ENCODE results near the gene PISD. TPM values are rescaled to one million over a fixed set of nuclear protein-coding genes. Genes with fewer than 3 reads are reported as not detected.

Gene PISD
- total RNA-seq, 1 donor: 37.3 TPM

- Histone ChIP-seq H3K27me3 (ENCODE audit: insufficient read depth, low read length) (no peaks in the 10 kb centered on the region), H4K20me1 (ENCODE audit: insufficient read depth, low read length) (no peaks in the 10 kb centered on the region), H3K27ac (ENCODE audit: low read depth, low read length) (no peak overlapping the region), H3K9me3 (ENCODE audit: low read depth, low read length) (no peaks in the 10 kb centered on the region), H3K4me1 (ENCODE audit: insufficient read depth, low read length) (peaks cover 4% of the 10 kb centered on the region), H3K4me2 (ENCODE audit: insufficient read depth, low read length) (no peak overlapping the region), H3K36me3 (ENCODE audit: insufficient read depth, low read length) (peaks cover 6% of the 10 kb centered on the region), H2AFZ (ENCODE audit: low read length) (no peak overlapping the region), H3K4me3 (ENCODE audit: insufficient read depth, low read length) (no peak overlapping the region), H3K79me2 (ENCODE audit: insufficient read depth, low read length) (no peaks in the 10 kb centered on the region)
- no peak for DNase-seq (ENCODE audit: insufficient read length, low spot score, missing footprints)
- no peak for TF ChIP-seq CTCF (IDR thresholded peaks at IDR 0.05; ENCODE audit: extremely low read depth, low read depth, low read length)
Measured at GRCh38 chr22:31578171-31578570, 83.8 kb downstream of the PISD start.

- no peak overlapping the region for H3K4me2 ChIP-seq (ENCODE audit: insufficient read depth, low read length)
- H3K9me3 ChIP-seq (ENCODE audit: low read depth, low read length): no peaks in the 10 kb centered on the region
- no peak for DNase-seq (ENCODE audit: insufficient read length, low spot score, missing footprints)
- H3K27ac ChIP-seq (ENCODE audit: low read depth, low read length): no peak overlapping the region
- peaks cover 6% of the 10 kb centered on the region for H3K36me3 ChIP-seq (ENCODE audit: insufficient read depth, low read length)
- no peaks in the 10 kb centered on the region for H3K79me2 ChIP-seq (ENCODE audit: insufficient read depth, low read length)
- no peak for TF ChIP-seq CTCF (IDR thresholded peaks at IDR 0.05; ENCODE audit: extremely low read depth, low read depth, low read length)
- H3K4me3 ChIP-seq (ENCODE audit: insufficient read depth, low read length): no peak overlapping the region
- no peaks in the 10 kb centered on the region for H3K27me3 ChIP-seq (ENCODE audit: insufficient read depth, low read length)
- no peak overlapping the region for H2AFZ ChIP-seq (ENCODE audit: low read length)
- H4K20me1 ChIP-seq (ENCODE audit: insufficient read depth, low read length): no peaks in the 10 kb centered on the region
- H3K4me1 ChIP-seq (ENCODE audit: insufficient read depth, low read length): peaks cover 4% of the 10 kb centered on the region
Measured at GRCh38 chr22:31577711-31578110, 84.3 kb downstream of the PISD start.

GRCh38 chr22:31575190-31575589, 86.8 kb downstream of the PISD start:
- no peak for DNase-seq (ENCODE audit: insufficient read length, low spot score, missing footprints)
- Histone ChIP-seq H4K20me1 (ENCODE audit: insufficient read depth, low read length) (no peaks in the 10 kb centered on the region), H3K27ac (ENCODE audit: low read depth, low read length) (no peak overlapping the region), H3K27me3 (ENCODE audit: insufficient read depth, low read length) (no peaks in the 10 kb centered on the region), H3K36me3 (ENCODE audit: insufficient read depth, low read length) (peaks cover 6% of the 10 kb centered on the region), H2AFZ (ENCODE audit: low read length) (no peak overlapping the region), H3K79me2 (ENCODE audit: insufficient read depth, low read length) (no peaks in the 10 kb centered on the region), H3K4me1 (ENCODE audit: insufficient read depth, low read length) (peaks cover 4% of the 10 kb centered on the region), H3K4me3 (ENCODE audit: insufficient read depth, low read length) (no peak overlapping the region), H3K9me3 (ENCODE audit: low read depth, low read length) (no peaks in the 10 kb centered on the region), H3K4me2 (ENCODE audit: insufficient read depth, low read length) (no peak overlapping the region)
- no peak for TF ChIP-seq CTCF (IDR thresholded peaks at IDR 0.05; ENCODE audit: extremely low read depth, low read depth, low read length)

GRCh38 chr22:31574055-31574670, 87.9 kb downstream of the PISD start:
- peaks cover 4% of the 10 kb centered on the region for H3K4me1 ChIP-seq (ENCODE audit: insufficient read depth, low read length)
- H3K4me2 ChIP-seq (ENCODE audit: insufficient read depth, low read length): no peak overlapping the region
- DNase-seq (ENCODE audit: insufficient read length, low spot score, missing footprints): no peak
- no peak overlapping the region for H3K4me3 ChIP-seq (ENCODE audit: insufficient read depth, low read length)
- no peak overlapping the region for H3K27ac ChIP-seq (ENCODE audit: low read depth, low read length)
- H3K9me3 ChIP-seq (ENCODE audit: low read depth, low read length): no peaks in the 10 kb centered on the region
- no peak for TF ChIP-seq CTCF (IDR thresholded peaks at IDR 0.05; ENCODE audit: extremely low read depth, low read depth, low read length)
- no peak overlapping the region for H2AFZ ChIP-seq (ENCODE audit: low read length)
- no peaks in the 10 kb centered on the region for H3K79me2 ChIP-seq (ENCODE audit: insufficient read depth, low read length)
- H4K20me1 ChIP-seq (ENCODE audit: insufficient read depth, low read length): no peaks in the 10 kb centered on the region
- H3K36me3 ChIP-seq (ENCODE audit: insufficient read depth, low read length): peaks cover 6% of the 10 kb centered on the region
- no peaks in the 10 kb centered on the region for H3K27me3 ChIP-seq (ENCODE audit: insufficient read depth, low read length)

Data from osteoblast (primary cell).